Body of pancreas (tissue), 4 donors: ENCODE measurements around the gene MRPL21. TPM values are rescaled to one million over a fixed set of nuclear protein-coding genes. Genes with fewer than 3 reads are reported as not detected.
A peak's percentile ranks its signal among the peaks of the same experiment; 100 is the strongest.

Source experiments
- ATAC-seq: fragments of 150-250 bp; one replicate; pipeline ENCODE4 v1.9.1; 2016
- DNase-seq, 4 donors: peaks; one replicate each; pipeline ENCODE4 v3.0.0-alpha.2; 2019
- H3K27ac ChIP-seq, 4 donors: fragments of 200-600 bp; sonication (generic); 1 replicate in 3 of 4; 2 replicates in 1 of 4; pipeline versions ENCODE4 v1.5.1 to v1.6.1; 2016 to 2019; ENCODE audit warnings: mild to moderate bottlenecking in 1 of 4, mixed read lengths in 1 of 4, moderate library complexity in 1 of 4
- H3K27me3 ChIP-seq, 2 donors: fragments of 200-600 bp; sonication (generic); one replicate each; pipeline ENCODE4 v1.6.0; 2016; ENCODE audit warnings: mild to moderate bottlenecking in 1 of 2
- H3K36me3 ChIP-seq, 2 donors: fragments of 200-600 bp; sonication (generic); replicated peaks in 1 of 2; 2 replicates each; pipeline ENCODE4 v1.5.1; 2016; ENCODE audit warnings: low read depth in 2 of 2; ENCODE audit not compliant: insufficient read depth in 1 of 2
- H3K4me1 ChIP-seq: fragments of 200-600 bp; sonication (generic); one replicate; pipeline ENCODE4 v1.6.0; 2016
- H3K4me3 ChIP-seq, 2 donors: fragments of 200-600 bp; sonication (generic); 1 replicate in 1 of 2; 2 replicates in 1 of 2; pipeline ENCODE4 v1.5.1; 2016 to 2019
- H3K9me3 ChIP-seq, 3 donors: fragments of 200-600 bp; sonication (generic); 1 replicate in 2 of 3; 2 replicates in 1 of 3; pipeline ENCODE4 v1.5.1; 2016
- POLR2A ChIP-seq, 3 donors: fragments of 450-650 bp; IDR thresholded peaks; one replicate each; pipeline ENCODE4 v1.6.1; 2016; ENCODE audit warnings: antibody characterized with exemption in 3 of 3, mild to moderate bottlenecking in 2 of 3
- WGBS, 2 donors: methylation state at CpG; one replicate each; pipeline ENCODE4 v1.1.5; 2017; 5-methylcytosine and 5-hydroxymethylcytosine counted together
- intact Hi-C: fragments of 100-400 bp; cut with DNase I; formaldehyde crosslinking; loops from one replicate; pipeline ENCODE4 v1.15.1; 2023
- total RNA-seq, 2 donors: library from RNA; depleted of rRNA; stranded (reverse); fragments of >200 nt; gene quantifications; one replicate each; pipeline ENCODE4 v1.1.0, GENCODE V29; 2016
- TF ChIP-seq, protein P1 (sequence below), 7 experiments: fragments of 450-650 bp in 4 of 7; fragments of 200-600 bp in 3 of 7; sonication (generic) in 3 of 7; IDR thresholded peaks; one replicate each; pipeline ENCODE4 v1.5.1; 2016 to 2019; ENCODE audit warnings: antibody characterized with exemption in 7 of 7

Gene MRPL21
- total RNA-seq, 2 donors from 2014 or later, result 21.8 to 45.7 TPM

- peaks cover 0 to 8% of the 10 kb centered on the region in 2 donors for H3K36me3 ChIP-seq
- no peaks in the 10 kb centered on the region for H3K4me1 ChIP-seq
- H3K4me3 ChIP-seq, result no peak overlapping the region
- no peaks in the 10 kb centered on the region for H3K27me3 ChIP-seq
- intact Hi-C loops, result no loop called here
- no peak for ATAC-seq
- TF ChIP-seq, protein P1, sequence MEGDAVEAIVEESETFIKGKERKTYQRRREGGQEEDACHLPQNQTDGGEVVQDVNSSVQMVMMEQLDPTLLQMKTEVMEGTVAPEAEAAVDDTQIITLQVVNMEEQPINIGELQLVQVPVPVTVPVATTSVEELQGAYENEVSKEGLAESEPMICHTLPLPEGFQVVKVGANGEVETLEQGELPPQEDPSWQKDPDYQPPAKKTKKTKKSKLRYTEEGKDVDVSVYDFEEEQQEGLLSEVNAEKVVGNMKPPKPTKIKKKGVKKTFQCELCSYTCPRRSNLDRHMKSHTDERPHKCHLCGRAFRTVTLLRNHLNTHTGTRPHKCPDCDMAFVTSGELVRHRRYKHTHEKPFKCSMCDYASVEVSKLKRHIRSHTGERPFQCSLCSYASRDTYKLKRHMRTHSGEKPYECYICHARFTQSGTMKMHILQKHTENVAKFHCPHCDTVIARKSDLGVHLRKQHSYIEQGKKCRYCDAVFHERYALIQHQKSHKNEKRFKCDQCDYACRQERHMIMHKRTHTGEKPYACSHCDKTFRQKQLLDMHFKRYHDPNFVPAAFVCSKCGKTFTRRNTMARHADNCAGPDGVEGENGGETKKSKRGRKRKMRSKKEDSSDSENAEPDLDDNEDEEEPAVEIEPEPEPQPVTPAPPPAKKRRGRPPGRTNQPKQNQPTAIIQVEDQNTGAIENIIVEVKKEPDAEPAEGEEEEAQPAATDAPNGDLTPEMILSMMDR (IDR thresholded peaks at IDR 0.05), result no peak
- TF ChIP-seq POLR2A (IDR thresholded peaks at IDR 0.05), result no peak
- DNase-seq, result no peak
- no peaks in the 10 kb centered on the region for H3K9me3 ChIP-seq
- no peak overlapping the region for H3K27ac ChIP-seq
- 85 to 94% methylated on average over 8 to 17 of the region's 17 CpGs for WGBS, 2 donors
Observed at GRCh38 chr11:68938816-68939582, 35.4 kb upstream of the MRPL21 start.

GRCh38 chr11:68938088-68938487 lies 34.5 kb upstream of the MRPL21 start:
- H3K36me3 ChIP-seq, result peaks cover 0 to 8% of the 10 kb centered on the region in 2 donors
- H3K27me3 ChIP-seq, result no peaks in the 10 kb centered on the region
- no peak for ATAC-seq
- H3K9me3 ChIP-seq, result no peaks in the 10 kb centered on the region
- TF ChIP-seq POLR2A (IDR thresholded peaks at IDR 0.05), result no peak
- TF ChIP-seq, protein P1 (IDR thresholded peaks at IDR 0.05), result no peak
- H3K4me3 ChIP-seq, result no peak overlapping the region
- DNase-seq, result peak in 1 of 4 donors; percentile 13
- no peaks in the 10 kb centered on the region for H3K4me1 ChIP-seq
- intact Hi-C loops, result no loop called here
- no peak overlapping the region for H3K27ac ChIP-seq
- 78 to 91% methylated on average over 18 of the region's 18 CpGs for WGBS, 2 donors

- WGBS, 2 donors, result 88 to 92% methylated on average over 14 to 26 of the region's 29 CpGs
- ATAC-seq (no peak), DNase-seq (no peak)
- Histone ChIP-seq H3K27ac (no peak overlapping the region), H3K9me3 (no peaks in the 10 kb centered on the region), H3K4me1 (no peaks in the 10 kb centered on the region), H3K36me3 (peaks cover 0 to 8% of the 10 kb centered on the region in 2 donors), H3K4me3 (no peak overlapping the region), H3K27me3 (no peaks in the 10 kb centered on the region)
- intact Hi-C loops, result no loop called here
- TF ChIP-seq, protein P1 (IDR thresholded peaks at IDR 0.05), result no peak
- TF ChIP-seq POLR2A (IDR thresholded peaks at IDR 0.05), result no peak
Observed at GRCh38 chr11:68936676-68937620, 33.3 kb upstream of the MRPL21 start.

GRCh38 chr11:68936358-68936636 lies 32.7 kb upstream of the MRPL21 start:
- WGBS, 2 donors, result 95 to 98% methylated on average over 9 to 10 of the region's 10 CpGs
- no peak overlapping the region for H3K27ac ChIP-seq
- ATAC-seq (no peak), DNase-seq (no peak)
- H3K9me3 ChIP-seq, result no peaks in the 10 kb centered on the region
- H3K4me3 ChIP-seq, result no peak overlapping the region
- intact Hi-C loops, result no loop called here
- H3K4me1 ChIP-seq, result no peaks in the 10 kb centered on the region
- H3K36me3 ChIP-seq, result peaks cover 0 to 8% of the 10 kb centered on the region in 2 donors
- H3K27me3 ChIP-seq, result no peaks in the 10 kb centered on the region
- TF ChIP-seq, protein P1 (IDR thresholded peaks at IDR 0.05), result no peak
- TF ChIP-seq POLR2A (IDR thresholded peaks at IDR 0.05), result no peak
